ENCODE measurements around the gene PSMD2.

The PSMD2 gene

GRCh38 chr3:184345317-184346144, 46.5 kb downstream of the PSMD2 start:
- Histone ChIP-seq H3K36me3 (ENCODE audit: control insufficient read depth in 1 of 2, insufficient read depth in 2 of 2, low read length in 2 of 2) (peaks cover 21 to 36% of the 10 kb centered on the region in 2 donors), H3K4me1 (ENCODE audit: control insufficient read depth in 1 of 2, insufficient read depth in 2 of 2, low read length in 2 of 2) (peaks cover 5% of the 10 kb centered on the region in 2 donors), H3K9me3 (ENCODE audit: control insufficient read depth in 1 of 2, low read length in 2 of 2) (no peaks in the 10 kb centered on the region), H3K27me3 (ENCODE audit: low read depth, low read length) (no peaks in the 10 kb centered on the region), H3K27ac (ENCODE audit: low read length) (no peak overlapping the region), H3K4me3 (ENCODE audit: low read depth in 1 of 2, low read length in 2 of 2) (no peak overlapping the region)

- Histone ChIP-seq H3K4me1 (ENCODE audit: control insufficient read depth in 1 of 2, insufficient read depth in 2 of 2, low read length in 2 of 2) (peaks cover 5 to 8% of the 10 kb centered on the region in 2 donors), H3K27ac (ENCODE audit: low read length) (no peak overlapping the region), H3K9me3 (ENCODE audit: control insufficient read depth in 1 of 2, low read length in 2 of 2) (no peaks in the 10 kb centered on the region), H3K4me3 (ENCODE audit: low read depth in 1 of 2, low read length in 2 of 2) (no peak overlapping the region), H3K36me3 (ENCODE audit: control insufficient read depth in 1 of 2, insufficient read depth in 2 of 2, low read length in 2 of 2) (peaks cover 18 to 31% of the 10 kb centered on the region in 2 donors), H3K27me3 (ENCODE audit: low read depth, low read length) (no peaks in the 10 kb centered on the region)
Measured at GRCh38 chr3:184346480-184347190, 47.6 kb downstream of the PSMD2 start.

GRCh38 chr3:184347321-184348056, 48.4 kb downstream of the PSMD2 start:
- Histone ChIP-seq H3K4me1 (ENCODE audit: control insufficient read depth in 1 of 2, insufficient read depth in 2 of 2, low read length in 2 of 2) (peaks cover 5 to 13% of the 10 kb centered on the region in 2 donors), H3K27ac (ENCODE audit: low read length) (no peak overlapping the region), H3K36me3 (ENCODE audit: control insufficient read depth in 1 of 2, insufficient read depth in 2 of 2, low read length in 2 of 2) (peaks cover 17 to 24% of the 10 kb centered on the region in 2 donors), H3K9me3 (ENCODE audit: control insufficient read depth in 1 of 2, low read length in 2 of 2) (no peaks in the 10 kb centered on the region), H3K4me3 (ENCODE audit: low read depth in 1 of 2, low read length in 2 of 2) (no peak overlapping the region), H3K27me3 (ENCODE audit: low read depth, low read length) (no peaks in the 10 kb centered on the region)

GRCh38 chr3:184348057-184348382, 49.0 kb downstream of the PSMD2 start:
- Histone ChIP-seq H3K4me3 (ENCODE audit: low read depth in 1 of 2, low read length in 2 of 2) (no peak overlapping the region), H3K9me3 (ENCODE audit: control insufficient read depth in 1 of 2, low read length in 2 of 2) (no peaks in the 10 kb centered on the region), H3K4me1 (ENCODE audit: control insufficient read depth in 1 of 2, insufficient read depth in 2 of 2, low read length in 2 of 2) (peaks cover 5 to 13% of the 10 kb centered on the region in 2 donors), H3K27me3 (ENCODE audit: low read depth, low read length) (no peaks in the 10 kb centered on the region), H3K36me3 (ENCODE audit: control insufficient read depth in 1 of 2, insufficient read depth in 2 of 2, low read length in 2 of 2) (peaks cover 11 to 19% of the 10 kb centered on the region in 2 donors), H3K27ac (ENCODE audit: low read length) (no peak overlapping the region)

- H3K36me3 ChIP-seq (ENCODE audit: control insufficient read depth in 1 of 2, insufficient read depth in 2 of 2, low read length in 2 of 2) = peaks cover 2 to 4% of the 10 kb centered on the region in 2 donors
- H3K9me3 ChIP-seq (ENCODE audit: control insufficient read depth in 1 of 2, low read length in 2 of 2) = no peaks in the 10 kb centered on the region
- H3K4me1 ChIP-seq (ENCODE audit: control insufficient read depth in 1 of 2, insufficient read depth in 2 of 2, low read length in 2 of 2) = peaks cover 5 to 13% of the 10 kb centered on the region in 2 donors
- H3K4me3 ChIP-seq (ENCODE audit: low read depth in 1 of 2, low read length in 2 of 2) = no peak overlapping the region
- H3K27ac ChIP-seq (ENCODE audit: low read length) = no peak overlapping the region
- H3K27me3 ChIP-seq (ENCODE audit: low read depth, low read length) = no peaks in the 10 kb centered on the region
Measured at GRCh38 chr3:184349563-184350470, 50.8 kb downstream of the PSMD2 start.

GRCh38 chr3:184350618-184351017, 51.6 kb downstream of the PSMD2 start:
- H3K9me3 ChIP-seq (ENCODE audit: control insufficient read depth in 1 of 2, low read length in 2 of 2) = no peaks in the 10 kb centered on the region
- no peak overlapping the region for H3K27ac ChIP-seq (ENCODE audit: low read length)
- peaks cover 2 to 10% of the 10 kb centered on the region in 2 donors for H3K4me1 ChIP-seq (ENCODE audit: control insufficient read depth in 1 of 2, insufficient read depth in 2 of 2, low read length in 2 of 2)
- no peaks in the 10 kb centered on the region for H3K27me3 ChIP-seq (ENCODE audit: low read depth, low read length)
- no peak overlapping the region for H3K4me3 ChIP-seq (ENCODE audit: low read depth in 1 of 2, low read length in 2 of 2)
- H3K36me3 ChIP-seq (ENCODE audit: control insufficient read depth in 1 of 2, insufficient read depth in 2 of 2, low read length in 2 of 2) = peaks cover 3 to 4% of the 10 kb centered on the region in 2 donors

GRCh38 chr3:184351511-184352148, 52.6 kb downstream of the PSMD2 start:
- no peaks in the 10 kb centered on the region for H3K9me3 ChIP-seq (ENCODE audit: control insufficient read depth in 1 of 2, low read length in 2 of 2)
- no peak overlapping the region for H3K27ac ChIP-seq (ENCODE audit: low read length)
- peaks cover 0 to 8% of the 10 kb centered on the region in 2 donors for H3K4me1 ChIP-seq (ENCODE audit: control insufficient read depth in 1 of 2, insufficient read depth in 2 of 2, low read length in 2 of 2)
- no peak overlapping the region for H3K4me3 ChIP-seq (ENCODE audit: low read depth in 1 of 2, low read length in 2 of 2)
- H3K27me3 ChIP-seq (ENCODE audit: low read depth, low read length) = no peaks in the 10 kb centered on the region
- peaks cover 3 to 4% of the 10 kb centered on the region in 2 donors for H3K36me3 ChIP-seq (ENCODE audit: control insufficient read depth in 1 of 2, insufficient read depth in 2 of 2, low read length in 2 of 2)

- Histone ChIP-seq H3K27me3 (ENCODE audit: low read depth, low read length) (no peaks in the 10 kb centered on the region), H3K9me3 (ENCODE audit: control insufficient read depth in 1 of 2, low read length in 2 of 2) (no peaks in the 10 kb centered on the region), H3K27ac (ENCODE audit: low read length) (no peak overlapping the region), H3K4me3 (ENCODE audit: low read depth in 1 of 2, low read length in 2 of 2) (peak overlapping the region in 1 of 2 donors; percentile 16), H3K36me3 (ENCODE audit: control insufficient read depth in 1 of 2, insufficient read depth in 2 of 2, low read length in 2 of 2) (peaks cover 3 to 10% of the 10 kb centered on the region in 2 donors), H3K4me1 (ENCODE audit: control insufficient read depth in 1 of 2, insufficient read depth in 2 of 2, low read length in 2 of 2) (peaks cover 0 to 8% of the 10 kb centered on the region in 2 donors)
Measured at GRCh38 chr3:184352149-184352785, 53.2 kb downstream of the PSMD2 start.

- Histone ChIP-seq H3K4me3 (ENCODE audit: low read depth in 1 of 2, low read length in 2 of 2) (no peak overlapping the region), H3K27ac (ENCODE audit: low read length) (no peak overlapping the region), H3K27me3 (ENCODE audit: low read depth, low read length) (no peaks in the 10 kb centered on the region), H3K4me1 (ENCODE audit: control insufficient read depth in 1 of 2, insufficient read depth in 2 of 2, low read length in 2 of 2) (peaks cover 0 to 8% of the 10 kb centered on the region in 2 donors), H3K9me3 (ENCODE audit: control insufficient read depth in 1 of 2, low read length in 2 of 2) (no peaks in the 10 kb centered on the region), H3K36me3 (ENCODE audit: control insufficient read depth in 1 of 2, insufficient read depth in 2 of 2, low read length in 2 of 2) (peaks cover 3 to 18% of the 10 kb centered on the region in 2 donors)
Measured at GRCh38 chr3:184352897-184353545, 54.0 kb downstream of the PSMD2 start.

Data from muscle layer of duodenum (tissue), 2 donors.